H1 (cell line): ENCODE data around the gene MAST1. TPM values are rescaled to one million over a fixed set of nuclear protein-coding genes. Genes with fewer than 3 reads are reported as not detected.

Experiments used
- CTCF ChIA-PET: fragments of 300-600 bp; sonication (Branson Sonifier 250); formaldehyde crosslinking; loops from one replicate; lab custom pipeline; 2021; ENCODE audit not compliant: partially characterized antibody; lab: Charles Lee
- POLR2A ChIA-PET: fragments of 300-600 bp; sonication (Branson Sonifier 250); formaldehyde crosslinking; loops from one replicate; lab custom pipeline; 2021; ENCODE audit warnings: inconsistent platforms; ENCODE audit not compliant: partially characterized antibody; lab: Charles Lee
- DNase-seq, 2 experiments: peaks; one replicate each; pipeline versions ENCODE4 v3.0.0 to v3.0.0-alpha.2; 2010 to 2022; ENCODE audit warnings: low spot score in 2 of 2, low read depth in 1 of 2, mixed read lengths in 1 of 2
- FAIRE-seq: peaks from 2 replicates; lab custom pipeline; 2011; peaks lifted over from hg19 to GRCh38; lab: Jason Lieb, UNC
- H2AFZ ChIP-seq: 2 replicates; pipeline ENCODE4 v1.8.1; 2012; ENCODE audit warnings: low read length, inconsistent platforms
- H2AK5ac ChIP-seq: 2 replicates; pipeline ENCODE4 v1.6.1; 2013; ENCODE audit warnings: low read depth, low read length
- H2BK120ac ChIP-seq: replicated peaks from 2 replicates; pipeline ENCODE3; 2013; ENCODE audit warnings: low read depth, low read length, inconsistent platforms
- H2BK12ac ChIP-seq: 2 replicates; pipeline ENCODE4 v1.6.1; 2013; ENCODE audit warnings: low read depth, low read length
- H2BK15ac ChIP-seq: 2 replicates; pipeline ENCODE4 v1.6.1; 2013; ENCODE audit warnings: low read length
- H2BK20ac ChIP-seq: 2 replicates; pipeline ENCODE4 v1.6.1; 2013; ENCODE audit warnings: low read length
- H2BK5ac ChIP-seq: 2 replicates; pipeline ENCODE4 v1.6.1; 2013; ENCODE audit warnings: low read depth, low read length
- H3K14ac ChIP-seq: 2 replicates; pipeline ENCODE4 v1.6.1; 2013; ENCODE audit warnings: inconsistent platforms; ENCODE audit not compliant: insufficient read length
- H3K18ac ChIP-seq: 2 replicates; pipeline ENCODE4 v1.6.1; 2013; ENCODE audit warnings: low read length; ENCODE audit errors: extremely low read depth
- H3K23ac ChIP-seq: 2 replicates; pipeline ENCODE4 v1.6.1; 2013; ENCODE audit warnings: inconsistent platforms; ENCODE audit not compliant: insufficient read length
- H3K23me2 ChIP-seq: 2 replicates; pipeline ENCODE4 v1.6.1; 2013; ENCODE audit warnings: low read depth, low read length
- H3K27ac ChIP-seq: 2 replicates; pipeline ENCODE4 v1.6.1; 2011; ENCODE audit warnings: low read depth, low read length, inconsistent platforms
- H3K27me3 ChIP-seq, 4 experiments: replicated peaks in 1 of 4; 1 replicate in 1 of 4; 2 replicates in 3 of 4; pipeline versions ENCODE4 v1.6.1 to v1.8.1; 2011 to 2013; ENCODE audit warnings: low read length in 3 of 4, mild to moderate bottlenecking in 3 of 4, inconsistent platforms in 2 of 4, mixed read lengths in 2 of 4, moderate library complexity in 1 of 4; ENCODE audit not compliant: control insufficient read depth in 3 of 4, insufficient read depth in 3 of 4; ENCODE audit errors: extremely low read depth in 1 of 4
- H3K36me3 ChIP-seq, 4 experiments: 2 replicates each; pipeline versions ENCODE4 v1.6.1 to v1.8.1; 2011 to 2013; ENCODE audit warnings: mild to moderate bottlenecking in 4 of 4, low read length in 3 of 4, moderate library complexity in 2 of 4, control low read depth in 1 of 4, inconsistent platforms in 1 of 4; ENCODE audit not compliant: insufficient read depth in 4 of 4, control insufficient read depth in 2 of 4
- H3K4ac ChIP-seq: replicated peaks from 2 replicates; pipeline ENCODE3; 2013; ENCODE audit warnings: low read length, low read depth, mixed read lengths, inconsistent platforms; ENCODE audit not compliant: insufficient read length
- H3K4me1 ChIP-seq, 4 experiments: replicated peaks in 1 of 4; 1 replicate in 1 of 4; 2 replicates in 3 of 4; pipeline versions ENCODE4 v1.6.1 to v1.8.1; 2011 to 2013; ENCODE audit warnings: low read length in 3 of 4, inconsistent platforms in 2 of 4, mixed read lengths in 1 of 4; ENCODE audit not compliant: insufficient read depth in 4 of 4, control insufficient read depth in 3 of 4
- H3K4me2 ChIP-seq, 2 experiments: 2 replicates each; pipeline versions ENCODE4 v1.6.1 to v1.8.1; 2011 to 2013; ENCODE audit warnings: low read depth in 2 of 2, low read length in 2 of 2, control low read depth in 1 of 2, inconsistent platforms in 1 of 2, mild to moderate bottlenecking in 1 of 2; ENCODE audit not compliant: insufficient read depth in 1 of 2
- H3K4me3 ChIP-seq, 4 experiments: fragments of 200-600, 300-600 bp in 1 of 4; sonication (generic), shearing (Covaris generic), sonication (Bioruptor Twin) in 1 of 4; 2 replicates each; pipeline versions ENCODE4 v1.5.1 to v1.8.1; 2011 to 2016; ENCODE audit warnings: low read length in 4 of 4, low read depth in 3 of 4, control low read depth in 2 of 4, inconsistent platforms in 2 of 4, mild to moderate bottlenecking in 2 of 4, mixed read lengths in 1 of 4, moderate library complexity in 1 of 4; ENCODE audit not compliant: insufficient read depth in 2 of 4; ENCODE audit errors: extremely low read depth in 1 of 4
- H3K56ac ChIP-seq: replicated peaks from 2 replicates; pipeline ENCODE3; 2013; ENCODE audit warnings: low read depth, mild to moderate bottlenecking, mixed read lengths, low read length, inconsistent platforms; ENCODE audit not compliant: insufficient read length
- H3K79me1 ChIP-seq: 2 replicates; pipeline ENCODE4 v1.6.1; 2013; ENCODE audit warnings: low read depth, low read length, control low read depth
- H3K79me2 ChIP-seq, 2 experiments: 2 replicates each; pipeline versions ENCODE4 v1.6.1 to v1.8.1; 2012 to 2013; ENCODE audit warnings: low read length in 2 of 2, mild to moderate bottlenecking in 2 of 2, inconsistent platforms in 1 of 2; ENCODE audit not compliant: insufficient read depth in 2 of 2, control insufficient read depth in 1 of 2
- H3K9ac ChIP-seq, 4 experiments: replicated peaks in 1 of 4; 1 replicate in 1 of 4; 2 replicates in 3 of 4; pipeline versions ENCODE4 v1.6.1 to v1.8.1; 2011 to 2013; ENCODE audit warnings: low read depth in 3 of 4, low read length in 3 of 4, control low read depth in 2 of 4, mild to moderate bottlenecking in 2 of 4, moderate library complexity in 2 of 4, inconsistent platforms in 1 of 4; ENCODE audit errors: extremely low read depth in 1 of 4
- H3K9me3 ChIP-seq, 2 experiments: 2 replicates each; pipeline versions ENCODE4 v1.6.1 to v1.8.1; 2012 to 2013; ENCODE audit warnings: mild to moderate bottlenecking in 2 of 2, moderate library complexity in 2 of 2, control low read depth in 1 of 2, inconsistent platforms in 1 of 2, low read depth in 1 of 2, low read length in 1 of 2, mixed read lengths in 1 of 2; ENCODE audit not compliant: insufficient read depth in 2 of 2
- H4K20me1 ChIP-seq, 2 experiments: replicated peaks in 1 of 2; 2 replicates each; pipeline versions ENCODE3 to v1.8.1; 2011 to 2013; ENCODE audit warnings: inconsistent platforms in 2 of 2, low read length in 2 of 2, mild to moderate bottlenecking in 1 of 2; ENCODE audit not compliant: insufficient read depth in 2 of 2, control insufficient read depth in 1 of 2
- H4K5ac ChIP-seq: 2 replicates; pipeline ENCODE4 v1.6.1; 2013; ENCODE audit warnings: low read length, low read depth, mixed read lengths, inconsistent platforms; ENCODE audit not compliant: insufficient read length
- H4K8ac ChIP-seq: 2 replicates; pipeline ENCODE4 v1.8.0; 2013; ENCODE audit warnings: mild to moderate bottlenecking, moderate library complexity, low read length, inconsistent platforms; ENCODE audit not compliant: insufficient read depth; ENCODE audit errors: extremely low read depth
- H4K91ac ChIP-seq: replicated peaks from 2 replicates; pipeline ENCODE3; 2013; ENCODE audit warnings: low read length, mixed read lengths, inconsistent platforms; ENCODE audit not compliant: insufficient read length
- CBX8 ChIP-seq: fragments of 300-800, 300-1000 bp; sonication (generic); IDR thresholded peaks from 2 replicates; pipeline ENCODE4 v1.7.1; 2016; ENCODE audit warnings: low read depth, low read length, borderline replicate concordance
- RBBP5 ChIP-seq: IDR thresholded peaks from 2 replicates; pipeline ENCODE4 v1.7.1; 2012; ENCODE audit warnings: low read depth, mild to moderate bottlenecking, inconsistent platforms, low read length, moderate library complexity, borderline replicate concordance
- SP1 ChIP-seq: IDR thresholded peaks from 2 replicates; pipeline ENCODE4 v1.6.1; 2011; ENCODE audit warnings: low read depth, low read length
- WGBS, 2 experiments: shearing (Covaris generic) in 1 of 2; methylation state at CpG; one replicate each; pipeline versions ENCODE4 v1.1.6 to v1.1.7; 2013 to 2015; ENCODE audit warnings: low lambda C conversion rate in 2 of 2, mixed read lengths in 2 of 2, inconsistent platforms in 1 of 2, low coverage in 1 of 2, missing lambda C conversion rate in 1 of 2; ENCODE audit not compliant: insufficient replicate concordance in 2 of 2, insufficient coverage in 1 of 2, insufficient read length in 1 of 2; ENCODE audit errors: extremely low coverage in 1 of 2, missing lambda C conversion rate in 1 of 2; 5-methylcytosine and 5-hydroxymethylcytosine counted together
- polyA plus RNA-seq, 7 experiments: library from polyadenylated mRNA; depleted of rRNA in 3 of 7; stranded (reverse) in 5 of 7; unstranded in 2 of 7; fragments of >200 nt in 5 of 7; fragments of 200-250 nt in 2 of 7; gene quantifications; 1 replicate in 5 of 7; 2 replicates in 1 of 7; 4 replicates in 1 of 7; pipeline versions ENCODE4 v1.2.1 to v1.2.3, GENCODE V29; 2011 to 2013; ENCODE audit warnings: missing spikeins in 2 of 7, mixed read lengths in 2 of 7
- total RNA-seq: library from RNA; stranded (reverse); fragmentation: NEBNext Ultra II Directional; extraction: Animal tissue kit (Norgen Biotek cat#: 25700); gene quantifications from 2 replicates; pipeline ENCODE4 v1.2.1, GENCODE V29; 2021

MAST1 gene
- total and polyA plus RNA-seq, 2 of the 8 experiments (the other 6 are each of a cell fraction or from before 2014, with no cell fraction given) = 15.6 to 28.3 TPM

GRCh38 chr19:12872941-12873890 lies 34.9 kb downstream of the MAST1 start:
- Histone ChIP-seq H3K79me1 (no peaks in the 10 kb centered on the region), H3K79me2 (no peaks in the 10 kb centered on the region), H3K9me3 (peaks cover 0 to 5% of the 10 kb centered on the region in 2 experiments; a peak in 1 of 4 replicates), H4K8ac (peak overlapping the region; percentile 78; the same call in 1 of the 2 replicates), H3K27me3 (no peaks in the 10 kb centered on the region), H3K4me3 (no peak overlapping the region), H3K27ac (no peak overlapping the region), H2BK5ac (no peak overlapping the region), H4K5ac (no peak overlapping the region), H2BK15ac (no peak overlapping the region), H3K18ac (no peak overlapping the region), H3K23me2 (no peaks in the 10 kb centered on the region), H2AFZ (no peak overlapping the region), H3K4me2 (no peak overlapping the region), H3K23ac (no peak overlapping the region), H3K4ac (no peak overlapping the region), H3K14ac (no peak overlapping the region), H2BK12ac (no peak overlapping the region), H3K4me1 (no peaks in the 10 kb centered on the region), H3K9ac (no peak overlapping the region), H2BK20ac (no peak overlapping the region), H3K56ac (no peak overlapping the region), H4K91ac (no peak overlapping the region), H4K20me1 (peaks cover 0 to 2% of the 10 kb centered on the region in 2 experiments), H2BK120ac (no peak overlapping the region)
- DNase-seq (peak in 1 of 2 experiments; percentile 55), FAIRE-seq (no peak)
- CTCF ChIA-PET = interaction anchor here (0.6 to 1.4 kb wide), 9 partner anchors 8 to 216 kb away, joined by 3 to 6 read pairs (median 3); partner anchors contain the start of genes FARSA and GCDH
- POLR2A ChIA-PET = interaction anchor here (0.6 to 2.4 kb wide), 19 partner anchors 8 to 291 kb away, joined by 3 to 16 read pairs (median 3); partner anchors contain the start of genes CALR, DNASE2, FARSA and GCDH
- WGBS, 2 experiments = 96% methylated on average over 65 of the region's 70 CpGs; no CpG with 5 or more reads in 1 of the 2 experiments
- no peak for TF ChIP-seq RBBP5
- no peak for TF ChIP-seq CBX8
- TF ChIP-seq SP1 = 0 out of 2 replicates have a peak, but pooled peaks have one; percentile 16
- TF ChIP-seq, all 59 proteins: peak for 1
- Histone ChIP-seq H3K36me3 (peaks cover under 1 to 29% (median 14%) of the 10 kb centered on the region in 4 experiments), H2AK5ac (no peak overlapping the region)
